Measurements from ENCODE around the gene RGS10.

RGS10 gene

GRCh38 chr10:119509909-119510451 lies 32.5 kb downstream of the RGS10 start:
- H3K4me3 ChIP-seq (ENCODE audit: control insufficient read depth, low read depth, low read length), result no peak overlapping the region
- no peak for DNase-seq (ENCODE audit: low read depth)
- TF ChIP-seq, protein P1, sequence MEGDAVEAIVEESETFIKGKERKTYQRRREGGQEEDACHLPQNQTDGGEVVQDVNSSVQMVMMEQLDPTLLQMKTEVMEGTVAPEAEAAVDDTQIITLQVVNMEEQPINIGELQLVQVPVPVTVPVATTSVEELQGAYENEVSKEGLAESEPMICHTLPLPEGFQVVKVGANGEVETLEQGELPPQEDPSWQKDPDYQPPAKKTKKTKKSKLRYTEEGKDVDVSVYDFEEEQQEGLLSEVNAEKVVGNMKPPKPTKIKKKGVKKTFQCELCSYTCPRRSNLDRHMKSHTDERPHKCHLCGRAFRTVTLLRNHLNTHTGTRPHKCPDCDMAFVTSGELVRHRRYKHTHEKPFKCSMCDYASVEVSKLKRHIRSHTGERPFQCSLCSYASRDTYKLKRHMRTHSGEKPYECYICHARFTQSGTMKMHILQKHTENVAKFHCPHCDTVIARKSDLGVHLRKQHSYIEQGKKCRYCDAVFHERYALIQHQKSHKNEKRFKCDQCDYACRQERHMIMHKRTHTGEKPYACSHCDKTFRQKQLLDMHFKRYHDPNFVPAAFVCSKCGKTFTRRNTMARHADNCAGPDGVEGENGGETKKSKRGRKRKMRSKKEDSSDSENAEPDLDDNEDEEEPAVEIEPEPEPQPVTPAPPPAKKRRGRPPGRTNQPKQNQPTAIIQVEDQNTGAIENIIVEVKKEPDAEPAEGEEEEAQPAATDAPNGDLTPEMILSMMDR (conservative IDR thresholded peaks at IDR 0.05; ENCODE audit: control insufficient read depth, insufficient read depth, low read depth, low read length), result no peak

GRCh38 chr10:119507115-119507514 lies 35.4 kb downstream of the RGS10 start:
- no peak overlapping the region for H3K4me3 ChIP-seq (ENCODE audit: control insufficient read depth, low read depth, low read length)
- no peak for DNase-seq (ENCODE audit: low read depth)
- TF ChIP-seq, protein P1 (conservative IDR thresholded peaks at IDR 0.05; ENCODE audit: control insufficient read depth, insufficient read depth, low read depth, low read length), result no peak

DNA sequence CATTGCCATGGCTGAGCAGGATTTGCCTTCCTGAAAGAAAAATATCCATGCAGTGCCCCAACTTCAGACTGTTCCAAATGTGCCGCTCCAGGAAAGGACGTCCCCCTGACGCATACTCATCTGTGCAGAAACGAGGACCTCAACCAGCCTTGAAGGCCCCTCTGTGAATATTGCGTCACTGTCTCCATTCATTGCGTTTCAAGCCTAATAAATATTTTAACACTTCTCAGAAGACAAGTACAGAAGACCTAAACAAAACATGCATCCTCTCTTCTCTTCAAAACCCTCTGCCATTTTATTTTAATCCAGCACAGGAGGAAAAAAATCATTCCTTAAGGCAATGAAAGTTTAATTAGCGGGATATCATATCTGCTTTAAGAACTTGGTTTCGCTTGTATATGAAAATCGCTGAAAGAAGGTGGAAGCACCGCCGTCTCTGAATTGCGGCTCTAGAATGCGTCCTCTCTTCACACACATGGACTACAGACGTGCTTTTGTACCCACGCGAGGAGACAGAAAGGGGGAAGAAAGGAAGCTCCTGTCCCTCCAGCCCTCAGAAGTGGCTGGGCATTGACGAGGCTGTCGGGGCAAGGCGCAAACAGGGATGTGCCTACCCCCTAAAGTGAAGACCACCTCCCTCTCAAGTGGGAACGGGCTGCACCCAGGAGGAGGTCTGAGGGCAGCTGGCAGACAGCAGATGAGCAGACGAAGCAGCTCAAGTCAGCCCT lies 36.8 kb downstream of the RGS10 start:
- no peak for DNase-seq (ENCODE audit: low read depth)
- H3K4me3 ChIP-seq (ENCODE audit: control insufficient read depth, low read depth, low read length), result no peak overlapping the region
- TF ChIP-seq, protein P1 (conservative IDR thresholded peaks at IDR 0.05; ENCODE audit: control insufficient read depth, insufficient read depth, low read depth, low read length), result no peak

- DNase-seq (ENCODE audit: low read depth), result peak; percentile 18
- no peak overlapping the region for H3K4me3 ChIP-seq (ENCODE audit: control insufficient read depth, low read depth, low read length)
- TF ChIP-seq, protein P1 (conservative IDR thresholded peaks at IDR 0.05; ENCODE audit: control insufficient read depth, insufficient read depth, low read depth, low read length), result no peak
Measured at GRCh38 chr10:119505131-119505551, 37.4 kb downstream of the RGS10 start.

GRCh38 chr10:119504651-119505050 lies 37.9 kb downstream of the RGS10 start:
- H3K4me3 ChIP-seq (ENCODE audit: control insufficient read depth, low read depth, low read length), result no peak overlapping the region
- no peak for DNase-seq (ENCODE audit: low read depth)
- TF ChIP-seq, protein P1 (conservative IDR thresholded peaks at IDR 0.05; ENCODE audit: control insufficient read depth, insufficient read depth, low read depth, low read length), result no peak

DNA sequence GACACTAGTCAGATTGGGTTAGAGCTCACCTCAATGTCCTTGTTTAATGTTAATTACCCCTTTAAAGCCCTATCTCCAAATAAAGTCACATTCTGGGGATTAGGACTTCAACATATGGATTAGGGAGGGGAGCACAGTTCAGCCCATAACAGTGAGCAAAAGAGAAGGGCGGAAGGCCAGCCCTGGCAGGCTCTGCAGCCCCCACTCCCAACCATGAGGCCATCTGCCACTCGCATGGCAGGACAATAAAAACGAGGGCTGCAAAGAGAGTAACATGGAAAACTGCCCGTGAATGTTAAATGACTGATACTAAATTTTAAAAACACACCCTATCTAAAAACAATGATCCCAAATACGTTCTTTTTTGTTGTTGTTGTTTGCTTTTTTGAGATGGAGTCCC lies 38.7 kb downstream of the RGS10 start:
- TF ChIP-seq, protein P1 (conservative IDR thresholded peaks at IDR 0.05; ENCODE audit: control insufficient read depth, insufficient read depth, low read depth, low read length), result no peak
- no peak overlapping the region for H3K4me3 ChIP-seq (ENCODE audit: control insufficient read depth, low read depth, low read length)
- DNase-seq (ENCODE audit: low read depth), result no peak
